Mammary epithelial cell (primary cell): ENCODE results near the gene BOLA1.

Experiments
- EZH2 ChIP-seq: IDR thresholded peaks from 2 replicates; pipeline ENCODE4 v1.6.1; 2012; ENCODE audit warnings: low read length, inconsistent platforms, borderline replicate concordance
- TF ChIP-seq, protein P1 (sequence below), 2 donors: IDR thresholded peaks in 1 of 2; conservative IDR thresholded peaks in 1 of 2; 2 replicates each; pipeline ENCODE4 v1.5.1; 2011 to 2012; ENCODE audit warnings: inconsistent platforms in 2 of 2, low read length in 2 of 2, mild to moderate bottlenecking in 2 of 2, control low read depth in 1 of 2, low read depth in 1 of 2; ENCODE audit not compliant: insufficient read depth in 1 of 2; ENCODE audit errors: extremely low read depth in 1 of 2

DNA sequence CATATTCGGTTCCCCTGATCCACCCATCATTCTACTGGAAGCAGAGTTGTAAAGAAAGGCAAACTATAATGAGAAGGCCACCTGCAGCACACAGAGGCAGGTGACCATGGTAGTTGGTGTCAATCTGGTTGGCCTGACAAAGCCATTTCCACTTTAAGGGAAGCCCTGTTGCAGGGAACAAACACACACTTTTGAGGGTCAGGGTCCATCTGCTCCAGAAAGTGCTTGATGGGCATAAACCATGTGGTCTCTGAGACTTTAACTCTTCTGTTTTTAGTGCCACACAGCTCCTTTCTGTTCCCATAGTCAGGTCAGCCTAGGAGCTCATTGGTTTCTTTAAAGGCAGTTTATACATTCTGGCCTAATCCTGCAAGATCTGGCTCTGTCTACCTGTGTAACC lies 17.5 kb upstream of the BOLA1 start:
- TF ChIP-seq, protein P1, sequence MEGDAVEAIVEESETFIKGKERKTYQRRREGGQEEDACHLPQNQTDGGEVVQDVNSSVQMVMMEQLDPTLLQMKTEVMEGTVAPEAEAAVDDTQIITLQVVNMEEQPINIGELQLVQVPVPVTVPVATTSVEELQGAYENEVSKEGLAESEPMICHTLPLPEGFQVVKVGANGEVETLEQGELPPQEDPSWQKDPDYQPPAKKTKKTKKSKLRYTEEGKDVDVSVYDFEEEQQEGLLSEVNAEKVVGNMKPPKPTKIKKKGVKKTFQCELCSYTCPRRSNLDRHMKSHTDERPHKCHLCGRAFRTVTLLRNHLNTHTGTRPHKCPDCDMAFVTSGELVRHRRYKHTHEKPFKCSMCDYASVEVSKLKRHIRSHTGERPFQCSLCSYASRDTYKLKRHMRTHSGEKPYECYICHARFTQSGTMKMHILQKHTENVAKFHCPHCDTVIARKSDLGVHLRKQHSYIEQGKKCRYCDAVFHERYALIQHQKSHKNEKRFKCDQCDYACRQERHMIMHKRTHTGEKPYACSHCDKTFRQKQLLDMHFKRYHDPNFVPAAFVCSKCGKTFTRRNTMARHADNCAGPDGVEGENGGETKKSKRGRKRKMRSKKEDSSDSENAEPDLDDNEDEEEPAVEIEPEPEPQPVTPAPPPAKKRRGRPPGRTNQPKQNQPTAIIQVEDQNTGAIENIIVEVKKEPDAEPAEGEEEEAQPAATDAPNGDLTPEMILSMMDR (conservative IDR thresholded peaks at IDR 0.05 in 1 of 2, IDR thresholded peaks at IDR 0.05 in 1 of 2; ENCODE audit: extremely low read depth in 1 of 2, insufficient read depth in 1 of 2, low read depth in 1 of 2, low read length in 2 of 2), result no peak
- TF ChIP-seq EZH2, result no peak
